GM19452 (cell line): ENCODE measurements around the gene GUK1.

Experiments
- ATAC-seq: cut with Tn5 transposase; IDR thresholded peaks from one replicate; pipeline ENCODE4 v1.9.1; 2021; ENCODE audit not compliant: unreplicated experiment

GUK1 gene

DNA sequence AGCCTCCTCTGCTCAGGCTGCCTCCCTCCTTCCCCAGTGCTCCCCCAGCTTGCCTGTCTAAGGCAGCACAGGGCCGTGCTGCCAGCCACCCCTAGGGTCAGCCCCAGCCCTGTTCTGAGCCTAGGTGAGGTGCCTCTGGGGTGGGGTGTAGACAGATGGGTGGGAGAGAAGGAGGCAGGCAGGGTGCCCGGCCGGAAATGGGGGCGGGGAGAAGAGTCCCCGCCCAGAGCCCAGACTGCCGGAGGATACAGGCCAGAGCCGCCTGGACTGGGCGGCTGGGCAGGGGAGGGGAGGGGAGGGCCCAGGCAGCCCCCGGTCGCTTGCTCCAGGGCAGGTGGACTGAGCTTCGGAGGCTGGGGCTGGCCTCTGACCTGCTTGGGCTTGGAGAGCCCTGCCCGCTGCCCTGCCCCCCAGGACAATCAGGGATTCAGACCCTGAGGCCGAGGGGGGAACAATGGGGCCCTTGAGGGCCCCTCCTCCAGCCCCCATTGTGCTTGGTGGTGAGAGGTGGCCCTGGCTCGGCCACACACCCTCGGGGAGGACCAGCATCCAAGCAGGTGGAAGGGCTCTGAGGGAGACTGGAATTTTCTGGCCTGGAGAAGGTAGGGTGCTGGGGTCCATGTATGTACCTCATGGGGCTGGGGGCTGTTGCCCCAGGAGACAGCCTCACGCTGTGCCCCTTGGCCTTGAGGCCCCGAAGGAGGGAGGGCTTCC lies 9.5 kb downstream of the GUK1 start, which contains the start of gene GJC2:
GJC2 (plus strand) TSS at position 525 of the 714 bp plus-strand sequence. CDS start 7,829 bp downstream, outside the sequence.
- no peak for ATAC-seq

GRCh38 chr1:228150120-228150460 lies 10.0 kb downstream of the GUK1 start:
- no peak for ATAC-seq

- no peak for ATAC-seq
Observed at GRCh38 chr1:228150461-228151179, 10.5 kb downstream of the GUK1 start.

DNA sequence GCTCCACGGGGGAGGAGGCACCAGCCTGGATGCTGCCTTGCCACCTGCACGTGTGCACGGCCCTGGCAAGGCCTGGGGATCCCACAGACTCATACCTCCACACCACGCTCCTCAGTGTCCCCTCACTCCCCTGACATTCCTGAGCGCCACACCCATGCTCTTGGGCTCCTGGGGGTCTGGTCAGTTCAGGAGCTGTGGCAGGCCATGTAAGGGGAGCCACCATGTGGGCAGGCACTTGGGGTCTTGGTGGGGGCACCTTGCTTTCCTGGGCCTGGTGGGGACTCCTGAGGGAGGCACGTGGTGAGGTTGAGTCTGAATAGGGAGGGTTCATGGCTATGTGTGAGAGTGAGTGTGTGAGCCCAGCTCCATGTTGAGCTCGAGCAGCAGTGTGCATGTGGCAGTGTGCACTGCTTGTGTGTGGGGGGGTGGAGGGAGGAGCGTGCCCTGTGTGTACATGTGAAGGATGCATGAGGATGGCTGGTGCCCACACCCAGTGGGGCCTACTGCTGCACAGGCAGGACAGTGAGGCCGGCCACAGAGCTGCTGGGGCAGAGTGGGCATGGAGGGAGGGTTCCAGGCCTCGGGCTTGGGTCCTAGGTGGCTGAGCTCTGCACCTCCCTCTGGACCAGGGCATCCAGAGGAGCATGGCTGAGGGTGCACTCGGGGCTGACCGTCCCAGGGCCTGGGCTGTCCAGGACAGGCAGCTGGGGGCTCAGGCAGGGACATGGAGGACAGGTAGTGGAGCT lies 11.3 kb downstream of the GUK1 start:
- no peak for ATAC-seq

- no peak for ATAC-seq
Observed at GRCh38 chr1:228152097-228152917, 12.2 kb downstream of the GUK1 start.

DNA sequence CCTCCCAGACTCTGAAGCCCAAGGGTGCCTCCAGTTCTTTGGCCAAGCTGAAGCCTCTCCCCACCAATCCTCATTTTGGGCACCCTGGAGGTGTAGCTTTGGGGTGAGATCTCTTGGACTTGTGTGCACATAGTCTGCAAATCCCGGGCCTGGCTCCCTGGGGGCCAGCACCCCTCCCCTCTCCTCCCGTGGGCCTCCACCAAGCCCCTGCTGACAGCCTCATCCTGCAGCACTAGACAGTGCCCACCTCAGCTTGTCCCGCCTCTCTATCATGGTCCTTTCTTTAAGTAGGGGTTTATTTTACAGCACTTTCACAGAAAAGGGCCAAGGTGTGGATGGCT lies 12.8 kb downstream of the GUK1 start:
- no peak for ATAC-seq

DNA sequence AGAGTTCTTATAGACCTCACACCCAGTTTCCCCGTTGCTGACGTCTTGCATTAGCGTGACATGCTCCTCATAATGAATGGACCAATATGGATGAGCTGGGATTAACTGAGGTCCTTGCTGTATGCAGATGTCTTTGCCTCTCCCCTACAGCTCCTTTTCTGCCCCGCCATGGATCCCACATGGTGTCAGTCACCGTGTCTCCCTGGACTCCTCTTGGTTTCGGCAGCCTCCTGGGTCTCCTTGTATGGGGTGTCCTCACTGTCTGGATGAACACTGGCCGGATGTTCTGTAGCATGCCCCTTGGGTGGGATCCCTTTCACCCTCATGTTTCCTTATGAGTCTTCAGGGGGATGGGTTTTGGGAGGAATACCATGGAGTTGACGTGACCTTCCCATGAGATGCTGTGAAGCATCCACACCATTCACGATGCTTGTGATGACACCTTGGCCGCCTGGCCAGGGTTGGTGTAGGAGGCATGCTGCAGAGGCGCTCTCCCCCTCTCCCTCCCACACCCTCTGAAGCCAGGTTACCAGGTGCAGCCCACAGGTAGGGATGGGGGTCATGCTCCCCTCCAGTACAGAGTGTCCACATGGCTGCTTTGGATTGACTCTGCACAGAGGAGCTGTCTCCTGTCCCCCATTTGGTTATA lies 14.1 kb downstream of the GUK1 start:
- no peak for ATAC-seq

DNA sequence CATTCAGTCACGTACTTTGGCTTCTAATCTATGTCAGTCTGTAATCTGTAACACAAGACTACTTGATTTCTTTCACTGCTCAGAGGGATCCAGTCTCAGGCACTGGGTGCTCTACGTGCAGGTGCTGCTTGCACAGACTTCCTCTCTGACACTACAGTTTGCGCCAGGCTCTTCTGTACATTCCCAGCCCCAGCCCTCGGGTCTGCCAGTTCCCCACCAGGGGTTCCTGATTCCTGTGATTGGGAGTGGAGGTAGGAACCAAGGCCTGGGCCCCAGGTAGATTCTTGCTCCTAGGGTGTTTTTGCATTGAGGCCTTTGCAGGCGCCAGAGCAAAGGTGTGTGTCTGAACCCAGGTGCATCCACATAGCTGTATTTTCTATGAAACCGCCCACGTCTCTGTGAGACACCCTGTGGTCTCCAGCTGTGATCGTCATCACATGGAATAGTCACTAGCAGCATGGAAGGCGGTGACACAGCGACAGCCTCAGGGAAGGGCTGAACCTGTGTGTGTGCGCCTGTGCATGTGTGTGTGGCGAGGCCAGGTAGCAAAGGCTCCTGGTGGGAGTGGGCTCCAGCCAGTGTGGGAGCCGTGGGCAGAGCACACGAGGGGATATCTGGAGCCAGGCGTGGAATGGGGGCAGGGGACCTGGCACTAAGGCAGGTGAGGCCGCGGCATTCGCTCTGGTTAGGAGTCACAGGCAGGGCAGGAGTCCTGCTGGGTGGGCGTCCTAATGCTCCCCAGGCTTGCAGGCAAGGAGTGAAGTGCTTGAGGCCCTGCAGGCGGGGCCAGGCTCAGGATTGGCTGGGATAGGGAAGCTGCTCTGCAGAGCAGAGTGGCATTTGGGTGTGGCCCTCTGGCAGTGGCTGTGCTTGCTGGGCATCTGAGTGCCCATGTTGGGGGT lies 14.8 kb downstream of the GUK1 start:
- ATAC-seq: no peak

DNA sequence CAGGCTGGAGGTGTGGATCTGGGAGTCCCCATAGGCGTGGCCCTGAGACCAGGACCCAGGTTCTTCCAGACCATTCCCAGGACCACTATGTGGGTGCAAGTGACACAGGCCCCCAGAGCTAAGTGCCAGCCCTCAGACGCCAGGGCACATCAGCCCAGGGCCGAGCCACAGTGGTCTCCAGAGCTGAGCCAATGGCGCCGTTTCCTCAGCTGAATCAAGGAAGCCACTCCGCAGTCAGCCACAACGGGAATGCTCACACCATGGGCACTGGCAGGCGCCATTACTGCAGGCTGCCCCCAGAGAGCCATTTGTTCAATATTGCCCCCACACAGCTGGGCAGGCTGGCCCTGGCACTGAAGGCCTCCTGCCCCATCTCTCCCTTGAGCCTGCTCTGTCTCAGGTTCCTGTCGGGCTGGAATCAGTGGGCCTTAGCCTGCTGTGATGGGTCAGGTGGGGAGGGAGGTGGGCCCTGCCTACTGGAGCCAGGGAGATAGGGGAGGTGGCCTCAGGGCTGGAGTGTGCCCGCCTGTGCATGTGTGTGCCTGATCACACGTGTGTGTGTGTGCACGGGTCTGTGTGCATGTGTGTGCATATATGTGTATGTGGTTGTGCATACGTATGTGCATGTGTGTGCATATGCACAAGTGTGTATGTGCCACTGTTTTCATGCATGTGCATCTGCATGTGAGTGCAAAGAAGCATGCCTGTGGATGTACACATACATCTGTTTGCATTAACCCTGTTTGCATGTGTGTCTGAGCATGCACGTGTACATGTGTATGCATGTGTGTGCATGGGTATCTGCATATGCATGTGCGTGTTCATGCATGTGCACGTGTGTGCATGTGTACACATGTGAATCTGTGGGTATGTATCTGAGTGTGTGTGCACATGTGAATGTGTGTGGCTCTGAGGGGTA lies 15.8 kb downstream of the GUK1 start:
- no peak for ATAC-seq

DNA sequence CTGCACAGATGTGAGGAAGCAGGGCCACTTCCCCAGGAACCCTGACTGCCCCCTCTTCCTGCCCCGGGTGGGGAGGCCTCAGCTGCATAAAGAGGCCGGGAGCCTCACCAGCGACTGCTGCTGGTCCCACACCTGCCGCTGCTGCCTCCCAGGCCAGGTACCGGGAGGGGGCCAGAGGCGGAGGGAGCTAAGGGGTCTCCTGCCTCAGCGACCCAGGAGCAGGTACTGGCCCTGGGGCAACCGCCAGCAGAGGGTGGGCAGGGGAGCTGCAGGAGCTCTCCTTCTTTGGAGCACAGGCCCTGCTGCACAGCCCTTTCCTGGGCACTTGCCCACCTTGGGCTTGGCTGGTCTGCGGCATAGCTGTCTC lies 16.4 kb downstream of the GUK1 start:
- no peak for ATAC-seq

- ATAC-seq: no peak
Observed at GRCh38 chr1:228156941-228157728, 17.1 kb downstream of the GUK1 start.

DNA sequence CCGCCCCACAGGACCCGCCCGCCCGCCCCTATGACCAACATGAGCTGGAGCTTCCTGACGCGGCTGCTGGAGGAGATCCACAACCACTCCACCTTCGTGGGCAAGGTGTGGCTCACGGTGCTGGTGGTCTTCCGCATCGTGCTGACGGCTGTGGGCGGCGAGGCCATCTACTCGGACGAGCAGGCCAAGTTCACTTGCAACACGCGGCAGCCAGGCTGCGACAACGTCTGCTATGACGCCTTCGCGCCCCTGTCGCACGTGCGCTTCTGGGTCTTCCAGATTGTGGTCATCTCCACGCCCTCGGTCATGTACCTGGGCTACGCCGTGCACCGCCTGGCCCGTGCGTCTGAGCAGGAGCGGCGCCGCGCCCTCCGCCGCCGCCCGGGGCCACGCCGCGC lies 17.6 kb downstream of the GUK1 start:
- no peak for ATAC-seq

- ATAC-seq: no peak
Observed at GRCh38 chr1:228158151-228159007, 18.3 kb downstream of the GUK1 start.

- ATAC-seq: no peak
Observed at GRCh38 chr1:228159008-228159665, 19.1 kb downstream of the GUK1 start.

DNA sequence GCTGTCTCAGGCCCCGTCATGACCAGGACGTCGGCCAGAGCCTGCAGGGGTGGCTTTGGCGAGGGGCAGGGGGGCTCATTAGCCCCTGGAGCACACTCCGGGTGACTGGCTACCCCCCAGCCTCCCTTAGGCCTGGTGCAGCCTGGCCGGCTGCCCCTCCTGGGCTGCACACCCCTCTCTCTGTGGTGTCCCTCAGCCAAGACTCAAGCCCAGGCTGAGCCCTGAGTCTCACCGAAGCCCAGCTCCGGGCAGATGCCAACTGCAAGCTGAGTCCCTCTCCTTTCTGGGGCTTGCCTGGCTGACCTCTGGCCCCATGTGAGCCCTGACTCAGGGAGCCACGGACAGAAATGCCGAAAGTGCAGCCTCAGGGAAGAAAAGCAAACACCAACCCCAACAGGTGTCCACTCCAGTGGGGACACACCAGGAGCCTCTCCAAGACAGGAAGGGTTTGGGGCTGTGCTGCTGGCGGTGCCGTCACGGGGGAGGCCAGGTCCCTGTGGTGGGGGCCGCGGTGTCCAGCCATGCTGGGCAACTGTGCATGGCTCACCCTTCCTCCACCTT lies 20.2 kb downstream of the GUK1 start:
- no peak for ATAC-seq

GRCh38 chr1:228161362-228161761 lies 21.3 kb downstream of the GUK1 start:
- ATAC-seq: no peak
